Adrenal gland (tissue), 12 donors: ENCODE measurements around the gene PRKN. TPM values are rescaled to one million over a fixed set of nuclear protein-coding genes. Genes with fewer than 3 reads are reported as not detected.

ENCODE experiments used
- DNase-seq, 7 donors: peaks; one replicate each; pipeline ENCODE4 v3.0.0-alpha.2; 2019 to 2020
- H3K27ac ChIP-seq, 5 donors: fragments of 200-600 bp; sonication (generic) in 4 of 5; 1 replicate in 3 of 5; 2 replicates in 2 of 5; pipeline versions ENCODE4 v1.5.1 to v1.8.0; 2016 to 2020; ENCODE audit warnings: mild to moderate bottlenecking in 1 of 5
- H3K27me3 ChIP-seq: fragments of 200-600 bp; 2 replicates; pipeline ENCODE4 v1.8.0; 2021
- H3K36me3 ChIP-seq, 2 donors: fragments of 200-600 bp; replicated peaks in 1 of 2; 1 replicate in 1 of 2; 2 replicates in 1 of 2; pipeline versions ENCODE4 v1.5.1 to v1.8.0; 2018 to 2022
- H3K4me1 ChIP-seq, 2 donors: fragments of 200-600 bp; replicated peaks in 1 of 2; 1 replicate in 1 of 2; 2 replicates in 1 of 2; pipeline versions ENCODE4 v1.5.1 to v1.8.0; 2018 to 2021
- H3K4me3 ChIP-seq, 4 donors: fragments of 200-600 bp; sonication (generic) in 3 of 4; one replicate each; pipeline ENCODE4 v1.5.1; 2016 to 2018
- H3K9me3 ChIP-seq, 3 donors: fragments of 200-600 bp; sonication (generic) in 1 of 3; replicated peaks in 1 of 3; 1 replicate in 2 of 3; 2 replicates in 1 of 3; pipeline versions ENCODE4 v1.5.1 to v1.8.0; 2016 to 2021
- CTCF ChIP-seq, 6 experiments: fragments of 450-650 bp in 4 of 6; fragments of 200-600 bp in 2 of 6; sonication (generic) in 1 of 6; IDR thresholded peaks; 1 replicate in 5 of 6; 2 replicates in 1 of 6; pipeline versions ENCODE4 v1.5.1 to v1.8.0; 2016 to 2021; ENCODE audit warnings: antibody characterized with exemption in 6 of 6, mild to moderate bottlenecking in 2 of 6, moderate library complexity in 1 of 6
- POLR2A ChIP-seq, 2 donors: fragments of 450-650 bp; IDR thresholded peaks; one replicate each; pipeline ENCODE4 v1.6.1; 2017; ENCODE audit warnings: antibody characterized with exemption in 2 of 2, mild to moderate bottlenecking in 2 of 2, moderate library complexity in 1 of 2
- WGBS, 4 donors: extraction: QIAGEN DNeasy Blood & Tissue Kit in 2 of 4; methylation state at CpG; one replicate each; pipeline versions ENCODE4 v1.1.5 to v1.1.7; 2013 to 2017; 5-methylcytosine and 5-hydroxymethylcytosine counted together
- intact Hi-C, 2 donors: fragments of 100-400 bp; cut with DNase I; formaldehyde crosslinking; loops; one replicate each; pipeline versions ENCODE4 v1.14.1 to v1.15.0; 2022 to 2023
- polyA plus RNA-seq, 3 donors: library from polyadenylated mRNA; stranded (reverse); fragments of 200-250 nt in 2 of 3; fragments of 350-450 nt in 1 of 3; fragmentation: Illumina TruSeq in 1 of 3; extraction: RNeasy Lipid Tissue Mini Kit (QIAGEN cat#74804) in 1 of 3; gene quantifications; one replicate each; pipeline ENCODE4 v1.2.3, GENCODE V29; 2013 to 2014
- total RNA-seq, 9 donors: library from RNA; depleted of rRNA in 4 of 9; stranded (reverse); fragments of >200 nt in 4 of 9; fragments of 120-200 nt in 1 of 9; fragmentation: NEBNext Ultra II Directional in 1 of 9; extraction: Animal tissue kit (Norgen Biotek cat#: 25700) in 1 of 9; gene quantifications; one replicate each; pipeline versions ENCODE4 v1.1.0 to v1.2.4, GENCODE V29; 2013 to 2023
- donor health status: healthy with polysubstance abuse.
- donor health status: Bipolar disorder and iron deficiency.
- donor health status: DM: yes; HTN: yes; CAD: no.
- donor health status: DM: no; HTN: no; CAD: no.
- donor health status: DM: no; HTN: no; CAD: no.
- donor health status: DM: yes; HTN: yes; CAD: no.

Gene PRKN
- total and polyA plus RNA-seq, 12 donors, result 1.9 to 159 (median 13.3) TPM

GRCh38 chr6:161303628-161304340 is 1423.8 kb downstream of the PRKN start:
- H3K4me1 ChIP-seq, result no peaks in the 10 kb centered on the region
- DNase-seq, result no peak
- H3K27me3 ChIP-seq, result no peaks in the 10 kb centered on the region
- H3K4me3 ChIP-seq, result no peak overlapping the region
- WGBS, 4 donors, result 88 to 96% (median 93%) methylated on average over 12 to 16 of the region's 16 CpGs
- no peaks in the 10 kb centered on the region for H3K36me3 ChIP-seq
- TF ChIP-seq POLR2A (IDR thresholded peaks at IDR 0.05) (no peak), CTCF (IDR thresholded peaks at IDR 0.05) (no peak)
- no peaks in the 10 kb centered on the region for H3K9me3 ChIP-seq
- H3K27ac ChIP-seq, result no peak overlapping the region
- intact Hi-C loops, result no loop called here

- 80 to 92% (median 85%) methylated on average over 6 of the region's 6 CpGs for WGBS, 4 donors
- no peaks in the 10 kb centered on the region for H3K27me3 ChIP-seq
Measured at GRCh38 chr6:161302949-161303348, 1424.6 kb downstream of the PRKN start.

GRCh38 chr6:161301338-161301737 is 1426.2 kb downstream of the PRKN start:
- 49 to 60% (median 56%) methylated on average over 2 of the region's 2 CpGs for WGBS, 4 donors
- no peak for DNase-seq
- Histone ChIP-seq H3K36me3 (no peaks in the 10 kb centered on the region), H3K27ac (no peak overlapping the region), H3K4me1 (no peaks in the 10 kb centered on the region), H3K9me3 (no peaks in the 10 kb centered on the region), H3K27me3 (no peaks in the 10 kb centered on the region), H3K4me3 (no peak overlapping the region)
- TF ChIP-seq POLR2A (IDR thresholded peaks at IDR 0.05) (no peak), CTCF (IDR thresholded peaks at IDR 0.05) (no peak)
- intact Hi-C loops, result no loop called here

More at GRCh38 chr6:161302949-161303348, 1424.6 kb downstream of the PRKN start:
- Histone ChIP-seq H3K27ac (no peak overlapping the region), H3K4me1 (no peaks in the 10 kb centered on the region), H3K4me3 (no peak overlapping the region), H3K36me3 (no peaks in the 10 kb centered on the region), H3K9me3 (no peaks in the 10 kb centered on the region)
- no peak for TF ChIP-seq CTCF (IDR thresholded peaks at IDR 0.05)
- no peak for TF ChIP-seq POLR2A (IDR thresholded peaks at IDR 0.05)
- intact Hi-C loops, result no loop called here
- no peak for DNase-seq

DNA sequence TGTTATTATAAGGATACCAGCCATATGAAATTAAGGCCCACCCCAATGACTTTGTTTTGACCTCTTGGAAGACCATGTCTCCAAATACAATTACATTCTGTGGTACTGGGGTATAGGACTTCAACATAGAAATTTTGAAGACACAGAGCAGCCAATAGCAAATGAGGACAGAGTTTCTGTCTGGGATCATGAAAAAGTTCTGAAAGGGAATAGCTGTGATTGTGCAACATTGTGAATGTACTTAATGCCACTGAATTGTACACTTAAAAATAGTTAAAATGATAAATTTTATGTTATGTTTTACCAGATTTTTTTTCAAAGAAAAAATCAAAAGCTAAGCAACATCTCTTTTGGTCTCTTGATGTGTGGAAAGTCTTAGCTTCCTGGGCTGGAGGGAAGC is 1426.7 kb downstream of the PRKN start:
- H3K9me3 ChIP-seq, result no peaks in the 10 kb centered on the region
- no peak overlapping the region for H3K4me3 ChIP-seq
- no peaks in the 10 kb centered on the region for H3K27me3 ChIP-seq
- no peaks in the 10 kb centered on the region for H3K4me1 ChIP-seq
- TF ChIP-seq CTCF (IDR thresholded peaks at IDR 0.05) (no peak), POLR2A (IDR thresholded peaks at IDR 0.05) (no peak)
- intact Hi-C loops, result no loop called here
- no peaks in the 10 kb centered on the region for H3K36me3 ChIP-seq
- no peak overlapping the region for H3K27ac ChIP-seq
- DNase-seq, result no peak
